Loucy (cell line): ENCODE results near the gene MEGF8.

Experiments
- H2AFZ ChIP-seq: fragments of 200-600 bp; sonication (generic); 2 replicates; pipeline ENCODE4 v1.6.0; 2016; ENCODE audit warnings: antibody characterized with exemption, mild to moderate bottlenecking, low read length, moderate library complexity
- H3F3A ChIP-seq: fragments of 200-600 bp; 2 replicates; pipeline ENCODE4 v1.6.0; 2016; ENCODE audit warnings: antibody characterized with exemption, low read depth, mild to moderate bottlenecking
- H3K27me3 ChIP-seq: fragments of 200-600 bp; sonication (generic); 2 replicates; pipeline ENCODE4 v1.6.1; 2014; ENCODE audit warnings: low read length, mild to moderate bottlenecking; ENCODE audit not compliant: insufficient read depth, poor library complexity, severe bottlenecking
- H3K36me3 ChIP-seq: fragments of 200-600 bp; sonication (generic); 2 replicates; pipeline ENCODE4 v1.6.1; 2016; ENCODE audit warnings: low read length; ENCODE audit not compliant: insufficient read depth
- H3K4me1 ChIP-seq: fragments of 200-600 bp; sonication (generic); 2 replicates; pipeline ENCODE4 v1.5.1; 2014; ENCODE audit warnings: low read length, mild to moderate bottlenecking; ENCODE audit not compliant: insufficient read depth, poor library complexity, severe bottlenecking
- H3K4me2 ChIP-seq: fragments of 200-600 bp; sonication (generic); 2 replicates; pipeline ENCODE4 v1.6.0; 2014; ENCODE audit warnings: antibody characterized with exemption, low read length, low read depth, mild to moderate bottlenecking; ENCODE audit not compliant: poor library complexity, severe bottlenecking
- H3K4me3 ChIP-seq: fragments of 200-600 bp; sonication (generic); 2 replicates; pipeline ENCODE4 v1.5.1; 2014; ENCODE audit warnings: low read length, mild to moderate bottlenecking, mixed read lengths; ENCODE audit not compliant: poor library complexity, severe bottlenecking
- H3K79me2 ChIP-seq: fragments of 200-600 bp; sonication (generic); 2 replicates; pipeline ENCODE4 v1.6.1; 2014; ENCODE audit warnings: low read length; ENCODE audit not compliant: insufficient read depth
- H3K9ac ChIP-seq: fragments of 200-600 bp; sonication (generic); 2 replicates; pipeline ENCODE4 v1.6.0; 2014; ENCODE audit warnings: mild to moderate bottlenecking, low read depth, low read length, moderate library complexity; ENCODE audit not compliant: poor library complexity, severe bottlenecking
- H3K9me2 ChIP-seq: fragments of 200-600 bp; sonication (generic); replicated peaks from 2 replicates; pipeline ENCODE4 v1.6.1; 2016; ENCODE audit warnings: low read depth, low read length, mixed read lengths
- H3K9me3 ChIP-seq: fragments of 200-600 bp; sonication (generic); 2 replicates; pipeline ENCODE4 v1.6.1; 2014; ENCODE audit warnings: mild to moderate bottlenecking, antibody characterized with exemption, low read length, low read depth; ENCODE audit not compliant: insufficient read depth
- H4K20me1 ChIP-seq: fragments of 200-600 bp; sonication (generic); 2 replicates; pipeline ENCODE4 v1.6.0; 2014; ENCODE audit warnings: antibody characterized with exemption, low read length, mild to moderate bottlenecking; ENCODE audit not compliant: insufficient read depth, poor library complexity, severe bottlenecking
- EZH2phosphoT487 ChIP-seq: fragments of 200-600 bp; IDR thresholded peaks from 2 replicates; pipeline ENCODE4 v1.6.1; 2018; ENCODE audit warnings: antibody characterized with exemption, mild to moderate bottlenecking, moderate library complexity, borderline replicate concordance
- TF ChIP-seq, protein P1 (sequence below): fragments of 200-600 bp; sonication (generic); conservative IDR thresholded peaks from 2 replicates; pipeline ENCODE4 v1.5.1; 2014; ENCODE audit warnings: mild to moderate bottlenecking, antibody characterized with exemption, low read length

The MEGF8 gene

DNA sequence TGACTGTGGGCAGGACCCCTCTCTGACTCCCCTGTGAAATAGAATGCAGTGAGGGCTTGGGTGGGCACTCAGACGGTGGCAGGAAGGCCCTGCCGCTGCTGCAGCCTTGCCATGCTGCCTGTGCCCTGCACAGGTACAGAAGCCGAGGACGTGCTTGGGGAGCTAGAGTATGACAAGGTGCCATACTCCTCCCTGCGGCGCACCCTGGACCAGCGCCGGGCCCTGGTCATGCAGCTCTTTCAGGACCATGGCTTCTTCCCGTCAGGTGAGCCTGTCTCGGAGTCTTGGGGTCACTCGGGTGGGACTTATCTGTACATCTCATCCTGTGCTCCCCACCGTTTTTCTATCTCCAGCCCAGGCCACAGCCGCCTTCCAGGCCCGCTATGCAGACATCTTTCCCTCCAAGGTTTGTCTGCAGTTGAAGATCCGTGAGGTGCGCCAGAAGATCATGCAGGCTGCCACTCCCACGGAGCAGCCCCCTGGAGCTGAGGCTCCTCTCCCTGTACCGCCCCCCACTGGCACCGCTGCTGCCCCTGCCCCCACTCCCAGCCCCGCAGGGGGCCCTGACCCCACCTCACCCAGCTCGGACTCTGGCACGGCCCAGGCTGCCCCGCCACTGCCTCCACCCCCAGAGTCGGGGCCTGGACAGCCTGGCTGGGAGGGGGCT, 30.8 kb upstream of the MEGF8 start:
- TF ChIP-seq, protein P1, sequence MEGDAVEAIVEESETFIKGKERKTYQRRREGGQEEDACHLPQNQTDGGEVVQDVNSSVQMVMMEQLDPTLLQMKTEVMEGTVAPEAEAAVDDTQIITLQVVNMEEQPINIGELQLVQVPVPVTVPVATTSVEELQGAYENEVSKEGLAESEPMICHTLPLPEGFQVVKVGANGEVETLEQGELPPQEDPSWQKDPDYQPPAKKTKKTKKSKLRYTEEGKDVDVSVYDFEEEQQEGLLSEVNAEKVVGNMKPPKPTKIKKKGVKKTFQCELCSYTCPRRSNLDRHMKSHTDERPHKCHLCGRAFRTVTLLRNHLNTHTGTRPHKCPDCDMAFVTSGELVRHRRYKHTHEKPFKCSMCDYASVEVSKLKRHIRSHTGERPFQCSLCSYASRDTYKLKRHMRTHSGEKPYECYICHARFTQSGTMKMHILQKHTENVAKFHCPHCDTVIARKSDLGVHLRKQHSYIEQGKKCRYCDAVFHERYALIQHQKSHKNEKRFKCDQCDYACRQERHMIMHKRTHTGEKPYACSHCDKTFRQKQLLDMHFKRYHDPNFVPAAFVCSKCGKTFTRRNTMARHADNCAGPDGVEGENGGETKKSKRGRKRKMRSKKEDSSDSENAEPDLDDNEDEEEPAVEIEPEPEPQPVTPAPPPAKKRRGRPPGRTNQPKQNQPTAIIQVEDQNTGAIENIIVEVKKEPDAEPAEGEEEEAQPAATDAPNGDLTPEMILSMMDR: no peak
- TF ChIP-seq EZH2phosphoT487: no peak
- Histone ChIP-seq H3F3A (no peaks in the 10 kb centered on the region), H3K27me3 (no peaks in the 10 kb centered on the region), H3K9ac (no peak overlapping the region), H3K36me3 (peaks cover 38% of the 10 kb centered on the region; the same call in 1 of the 2 replicates), H3K9me2 (no peaks in the 10 kb centered on the region), H3K4me3 (no peak overlapping the region), H4K20me1 (no peaks in the 10 kb centered on the region), H3K79me2 (no peaks in the 10 kb centered on the region), H3K4me2 (no peak overlapping the region), H3K9me3 (no peaks in the 10 kb centered on the region), H3K4me1 (no peaks in the 10 kb centered on the region), H2AFZ (no peak overlapping the region)

DNA sequence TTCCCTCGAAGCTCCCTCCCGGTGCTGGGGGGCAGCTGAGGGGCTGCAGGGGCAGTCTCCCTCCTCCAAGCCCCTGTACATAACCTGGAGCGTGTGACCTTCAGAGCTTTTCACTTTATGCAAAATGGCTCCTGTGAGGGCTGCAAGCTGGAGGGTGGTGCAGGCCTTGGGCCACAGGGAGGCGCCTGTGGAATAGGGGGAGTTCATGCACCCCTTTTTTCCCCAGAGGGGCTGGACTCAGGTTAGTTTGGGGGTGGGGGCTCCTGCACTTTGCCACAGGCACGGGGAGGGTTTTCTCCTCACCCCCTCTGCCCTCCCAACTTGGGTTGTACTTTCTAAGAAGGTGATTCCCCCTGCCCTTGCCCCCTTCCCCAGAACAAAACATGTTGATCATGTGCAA, 30.1 kb upstream of the MEGF8 start:
- Histone ChIP-seq H3K9ac (no peak overlapping the region), H2AFZ (no peak overlapping the region), H3K79me2 (peaks cover 6% of the 10 kb centered on the region; the same call in 1 of the 2 replicates), H4K20me1 (no peaks in the 10 kb centered on the region), H3K9me2 (no peaks in the 10 kb centered on the region), H3K9me3 (no peaks in the 10 kb centered on the region), H3K4me2 (no peak overlapping the region), H3K4me1 (no peaks in the 10 kb centered on the region), H3K27me3 (no peaks in the 10 kb centered on the region), H3F3A (no peaks in the 10 kb centered on the region), H3K4me3 (no peak overlapping the region), H3K36me3 (peaks cover 31% of the 10 kb centered on the region; the same call in 1 of the 2 replicates)
- TF ChIP-seq, protein P1: no peak
- TF ChIP-seq EZH2phosphoT487: no peak

- Histone ChIP-seq H3K79me2 (peaks cover 10% of the 10 kb centered on the region), H3K4me1 (peaks cover 3% of the 10 kb centered on the region), H3K9ac (no peak overlapping the region), H3K9me2 (no peaks in the 10 kb centered on the region), H4K20me1 (no peaks in the 10 kb centered on the region), H3F3A (no peaks in the 10 kb centered on the region), H3K27me3 (no peaks in the 10 kb centered on the region), H2AFZ (no peak overlapping the region), H3K4me3 (no peak overlapping the region), H3K4me2 (no peak overlapping the region), H3K36me3 (peaks cover 26% of the 10 kb centered on the region; the same call in 1 of the 2 replicates), H3K9me3 (no peaks in the 10 kb centered on the region)
- no peak for TF ChIP-seq EZH2phosphoT487
- TF ChIP-seq, protein P1: peak; percentile 96
Observed at GRCh38 chr19:42295831-42296525, 29.5 kb upstream of the MEGF8 start.
